ENCODE results near the gene PORCN.

DNA sequence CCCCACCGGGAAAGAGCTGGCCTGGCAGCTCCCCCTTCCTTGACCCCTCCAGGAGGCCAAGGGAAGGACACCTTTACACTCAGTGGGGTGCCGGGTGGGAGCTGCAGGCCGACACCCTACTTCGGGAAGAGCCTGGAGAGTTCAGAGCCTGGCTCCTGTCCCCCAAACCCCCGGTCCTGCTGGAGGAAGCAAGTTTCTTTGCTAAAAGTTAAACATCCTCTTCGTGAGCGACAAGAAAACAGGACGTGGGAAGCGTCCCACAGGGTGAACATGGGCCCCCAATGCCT, 35.1 kb upstream of the PORCN start:
- no peak for TF ChIP-seq ZFX (IDR thresholded peaks at IDR 0.05)
- no peak for TF ChIP-seq POLR2A (IDR thresholded peaks at IDR 0.05; ENCODE audit: borderline replicate concordance, extremely low read depth, insufficient read depth, insufficient read length)
- no peak for TF ChIP-seq CBX3 (IDR thresholded peaks at IDR 0.05; ENCODE audit: low read depth)
- TF ChIP-seq POLR2AphosphoS5 (IDR thresholded peaks at IDR 0.05; ENCODE audit: low read depth, low read length) = no peak
- TF ChIP-seq, protein P1, sequence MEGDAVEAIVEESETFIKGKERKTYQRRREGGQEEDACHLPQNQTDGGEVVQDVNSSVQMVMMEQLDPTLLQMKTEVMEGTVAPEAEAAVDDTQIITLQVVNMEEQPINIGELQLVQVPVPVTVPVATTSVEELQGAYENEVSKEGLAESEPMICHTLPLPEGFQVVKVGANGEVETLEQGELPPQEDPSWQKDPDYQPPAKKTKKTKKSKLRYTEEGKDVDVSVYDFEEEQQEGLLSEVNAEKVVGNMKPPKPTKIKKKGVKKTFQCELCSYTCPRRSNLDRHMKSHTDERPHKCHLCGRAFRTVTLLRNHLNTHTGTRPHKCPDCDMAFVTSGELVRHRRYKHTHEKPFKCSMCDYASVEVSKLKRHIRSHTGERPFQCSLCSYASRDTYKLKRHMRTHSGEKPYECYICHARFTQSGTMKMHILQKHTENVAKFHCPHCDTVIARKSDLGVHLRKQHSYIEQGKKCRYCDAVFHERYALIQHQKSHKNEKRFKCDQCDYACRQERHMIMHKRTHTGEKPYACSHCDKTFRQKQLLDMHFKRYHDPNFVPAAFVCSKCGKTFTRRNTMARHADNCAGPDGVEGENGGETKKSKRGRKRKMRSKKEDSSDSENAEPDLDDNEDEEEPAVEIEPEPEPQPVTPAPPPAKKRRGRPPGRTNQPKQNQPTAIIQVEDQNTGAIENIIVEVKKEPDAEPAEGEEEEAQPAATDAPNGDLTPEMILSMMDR (IDR thresholded peaks at IDR 0.05 in 2 of 3, conservative IDR thresholded peaks at IDR 0.05 in 1 of 3; ENCODE audit: borderline replicate concordance in 1 of 3, insufficient read depth in 1 of 3, low read depth in 2 of 3, low read length in 2 of 3) = no peak
- no peak for TF ChIP-seq MAX (IDR thresholded peaks at IDR 0.05)
- no peak for TF ChIP-seq ZNF274 (IDR thresholded peaks at IDR 0.05; ENCODE audit: low read depth, low read length)
- TF ChIP-seq EZH2 (IDR thresholded peaks at IDR 0.05) = no peak
- TF ChIP-seq SIN3A (IDR thresholded peaks at IDR 0.05; ENCODE audit: low read depth) = no peak
- no peak for TF ChIP-seq ATF3 (IDR thresholded peaks at IDR 0.05)
- no peak for TF ChIP-seq REST (IDR thresholded peaks at IDR 0.05; ENCODE audit: low read depth)
- TF ChIP-seq TCF7L2 (IDR thresholded peaks at IDR 0.05; ENCODE audit: borderline replicate concordance, extremely low read depth, insufficient read depth, insufficient read length) = no peak
- no peak for TF ChIP-seq CEBPB (IDR thresholded peaks at IDR 0.05; ENCODE audit: low read depth)
